Keratinocyte (primary cell): ENCODE results near the gene TSTD1. TPM values are rescaled to one million over a fixed set of nuclear protein-coding genes. Genes with fewer than 3 reads are reported as not detected.
A peak's percentile ranks its signal among the peaks of the same experiment; 100 is the strongest.

Experiments
- DNase-seq: peaks from one replicate; pipeline ENCODE4 v3.0.0-alpha.2; 2011; ENCODE audit warnings: low read depth, missing footprints, low spot score
- FAIRE-seq: peaks from 2 replicates; lab custom pipeline; 2011; peaks lifted over from hg19 to GRCh38; lab: Jason Lieb, UNC
- H2AFZ ChIP-seq: 2 replicates; pipeline ENCODE4 v1.6.0; 2012; ENCODE audit warnings: low read length, control low read depth, inconsistent platforms; ENCODE audit not compliant: control insufficient read depth
- H3K27ac ChIP-seq: 2 replicates; pipeline ENCODE4 v1.5.1; 2011; ENCODE audit warnings: low read length; ENCODE audit not compliant: control insufficient read depth, insufficient read depth
- H3K27me3 ChIP-seq: 3 replicates; pipeline ENCODE4 v1.6.0; 2011; ENCODE audit warnings: low read length; ENCODE audit not compliant: control insufficient read depth, insufficient read depth; ENCODE audit errors: extremely low read depth
- H3K36me3 ChIP-seq, 2 experiments: 2 replicates in 1 of 2; 3 replicates in 1 of 2; pipeline ENCODE4 v1.5.1; 2011; ENCODE audit warnings: low read length in 2 of 2, mild to moderate bottlenecking in 1 of 2; ENCODE audit not compliant: control insufficient read depth in 2 of 2, insufficient read depth in 2 of 2; ENCODE audit errors: extremely low read depth in 1 of 2
- H3K4me1 ChIP-seq: 3 replicates; pipeline ENCODE4 v1.5.1; 2011; ENCODE audit warnings: low read length; ENCODE audit not compliant: control insufficient read depth, insufficient read depth; ENCODE audit errors: extremely low read depth
- H3K4me2 ChIP-seq: 3 replicates; pipeline ENCODE4 v1.6.0; 2011; ENCODE audit warnings: low read depth, low read length; ENCODE audit not compliant: control insufficient read depth, insufficient read depth; ENCODE audit errors: extremely low read depth
- H3K4me3 ChIP-seq, 3 experiments: fragments of 200-600 bp in 1 of 3; sonication (generic) in 1 of 3; 2 replicates in 2 of 3; 3 replicates in 1 of 3; pipeline ENCODE4 v1.5.1; 2011 to 2016; ENCODE audit warnings: low read length in 3 of 3, mild to moderate bottlenecking in 3 of 3, control low read depth in 2 of 3, inconsistent platforms in 1 of 3, low read depth in 1 of 3, mixed read lengths in 1 of 3, mixed run types in 1 of 3, moderate library complexity in 1 of 3; ENCODE audit not compliant: control insufficient read depth in 2 of 3, insufficient read depth in 2 of 3; ENCODE audit errors: extremely low read depth in 1 of 3
- H3K79me2 ChIP-seq: 2 replicates; pipeline ENCODE4 v1.6.0; 2012; ENCODE audit warnings: low read length; ENCODE audit not compliant: control insufficient read depth, insufficient read depth
- H3K9ac ChIP-seq: 3 replicates; pipeline ENCODE4 v1.6.0; 2011; ENCODE audit warnings: low read length; ENCODE audit not compliant: control insufficient read depth, insufficient read depth; ENCODE audit errors: extremely low read depth
- H3K9me1 ChIP-seq: 3 replicates; pipeline ENCODE4 v1.6.0; 2011; ENCODE audit warnings: low read length; ENCODE audit not compliant: control insufficient read depth, insufficient read depth; ENCODE audit errors: extremely low read depth
- H3K9me3 ChIP-seq: 2 replicates; pipeline ENCODE4 v1.5.1; 2012; ENCODE audit warnings: low read depth, low read length; ENCODE audit not compliant: control insufficient read depth
- H4K20me1 ChIP-seq: 3 replicates; pipeline ENCODE4 v1.6.0; 2011; ENCODE audit warnings: low read length; ENCODE audit not compliant: control insufficient read depth, insufficient read depth; ENCODE audit errors: extremely low read depth
- EZH2 ChIP-seq: IDR thresholded peaks from one replicate; pipeline ENCODE4 v1.6.1; 2012; ENCODE audit warnings: inconsistent platforms, mild to moderate bottlenecking, low read length, moderate library complexity
- dilution Hi-C: fragments of 300-500 bp; cut with MboI; formaldehyde crosslinking; loops from one replicate; pipeline ENCODE4 v1.7.0; 2020; ENCODE audit warnings: low sequenced_read_pairs; ENCODE audit not compliant: extremely low pct_ligation_motif_present
- polyA plus RNA-seq, 5 experiments: library from polyadenylated mRNA; depleted of rRNA in 3 of 5; stranded (reverse) in 3 of 5; stranded (forward) in 1 of 5; unstranded in 1 of 5; fragments of >200 nt; gene quantifications; 1 replicate in 1 of 5; 2 replicates in 3 of 5; 3 replicates in 1 of 5; pipeline versions ENCODE4 v1.2.1 to v1.2.3, GENCODE V29; 2011 to 2012; ENCODE audit warnings: missing spikeins in 2 of 5, low read depth in 1 of 5, low replicate concordance in 1 of 5
- TF ChIP-seq, protein P1 (sequence below), 3 experiments: IDR thresholded peaks in 1 of 3; conservative IDR thresholded peaks in 1 of 3; optimal IDR thresholded peaks in 1 of 3; 2 replicates in 2 of 3; 3 replicates in 1 of 3; pipeline versions ENCODE3 to v1.5.1; 2011; ENCODE audit warnings: low read length in 3 of 3, mild to moderate bottlenecking in 3 of 3, moderate library complexity in 2 of 3, control low read depth in 1 of 3, inconsistent platforms in 1 of 3; ENCODE audit not compliant: insufficient read depth in 2 of 3; ENCODE audit errors: extremely low read depth in 1 of 3

Gene TSTD1
- polyA plus RNA-seq, 1 donor (not counting 4 experiments of a cell fraction or from before 2014, with no cell fraction given) = 106 TPM

DNA sequence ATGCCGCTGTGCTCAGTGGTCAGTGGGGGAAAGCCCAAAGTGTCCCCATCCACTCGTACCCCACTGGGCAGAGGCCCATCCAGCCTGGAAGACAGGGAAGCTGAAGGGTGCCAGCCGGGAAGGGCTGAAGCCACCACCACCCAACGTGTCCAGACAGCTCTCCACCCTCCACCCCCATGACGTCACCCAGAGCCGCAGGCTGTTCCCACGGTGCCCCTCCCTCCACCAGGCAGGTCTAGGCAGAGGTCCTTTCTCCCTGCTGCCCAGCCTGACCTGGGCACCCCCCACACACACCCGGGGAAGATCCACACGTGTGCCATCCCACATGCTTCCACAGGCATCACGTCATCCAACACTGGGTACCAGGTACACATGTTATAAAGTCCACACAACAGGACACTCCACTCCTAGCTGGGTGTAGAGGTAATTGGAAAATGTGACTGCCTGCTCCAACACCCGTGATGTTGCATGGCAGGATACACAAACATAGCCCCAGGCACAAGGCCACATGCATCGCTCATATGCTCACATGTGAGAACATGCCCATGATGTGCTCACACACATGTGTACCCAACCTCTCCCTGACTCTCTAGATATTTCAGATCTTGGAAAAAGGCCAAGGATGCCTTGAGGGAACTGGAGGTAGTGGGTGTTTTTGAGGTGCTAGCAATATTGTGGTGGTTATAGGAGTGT is 36.1 kb upstream of the TSTD1 start:
- Histone ChIP-seq H3K9me1 (peaks cover 2% of the 10 kb centered on the region), H3K27ac (peak overlapping the region; percentile 95), H4K20me1 (no peaks in the 10 kb centered on the region), H3K79me2 (no peaks in the 10 kb centered on the region), H3K27me3 (no peaks in the 10 kb centered on the region), H3K9ac (peak overlapping the region; percentile 72), H2AFZ (peak overlapping the region; percentile 63), H3K4me1 (peaks cover 27% of the 10 kb centered on the region), H3K36me3 (no peaks in the 10 kb centered on the region), H3K4me3 (peak overlapping the region in 2 of 3 experiments; percentile 21 to 34), H3K4me2 (peak overlapping the region; percentile 71), H3K9me3 (no peaks in the 10 kb centered on the region)
- FAIRE-seq (peak; percentile 93), DNase-seq (peak; percentile 93)
- no peak for TF ChIP-seq EZH2
- TF ChIP-seq, protein P1, sequence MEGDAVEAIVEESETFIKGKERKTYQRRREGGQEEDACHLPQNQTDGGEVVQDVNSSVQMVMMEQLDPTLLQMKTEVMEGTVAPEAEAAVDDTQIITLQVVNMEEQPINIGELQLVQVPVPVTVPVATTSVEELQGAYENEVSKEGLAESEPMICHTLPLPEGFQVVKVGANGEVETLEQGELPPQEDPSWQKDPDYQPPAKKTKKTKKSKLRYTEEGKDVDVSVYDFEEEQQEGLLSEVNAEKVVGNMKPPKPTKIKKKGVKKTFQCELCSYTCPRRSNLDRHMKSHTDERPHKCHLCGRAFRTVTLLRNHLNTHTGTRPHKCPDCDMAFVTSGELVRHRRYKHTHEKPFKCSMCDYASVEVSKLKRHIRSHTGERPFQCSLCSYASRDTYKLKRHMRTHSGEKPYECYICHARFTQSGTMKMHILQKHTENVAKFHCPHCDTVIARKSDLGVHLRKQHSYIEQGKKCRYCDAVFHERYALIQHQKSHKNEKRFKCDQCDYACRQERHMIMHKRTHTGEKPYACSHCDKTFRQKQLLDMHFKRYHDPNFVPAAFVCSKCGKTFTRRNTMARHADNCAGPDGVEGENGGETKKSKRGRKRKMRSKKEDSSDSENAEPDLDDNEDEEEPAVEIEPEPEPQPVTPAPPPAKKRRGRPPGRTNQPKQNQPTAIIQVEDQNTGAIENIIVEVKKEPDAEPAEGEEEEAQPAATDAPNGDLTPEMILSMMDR (optimal IDR thresholded peaks at IDR 0.05 in 1 of 3, IDR thresholded peaks at IDR 0.05 in 1 of 3, conservative IDR thresholded peaks at IDR 0.05 in 1 of 3; ENCODE audit: extremely low read depth in 1 of 3, insufficient read depth in 2 of 3, low read length in 3 of 3) = no peak
- dilution Hi-C loops = no loop called here

DNA sequence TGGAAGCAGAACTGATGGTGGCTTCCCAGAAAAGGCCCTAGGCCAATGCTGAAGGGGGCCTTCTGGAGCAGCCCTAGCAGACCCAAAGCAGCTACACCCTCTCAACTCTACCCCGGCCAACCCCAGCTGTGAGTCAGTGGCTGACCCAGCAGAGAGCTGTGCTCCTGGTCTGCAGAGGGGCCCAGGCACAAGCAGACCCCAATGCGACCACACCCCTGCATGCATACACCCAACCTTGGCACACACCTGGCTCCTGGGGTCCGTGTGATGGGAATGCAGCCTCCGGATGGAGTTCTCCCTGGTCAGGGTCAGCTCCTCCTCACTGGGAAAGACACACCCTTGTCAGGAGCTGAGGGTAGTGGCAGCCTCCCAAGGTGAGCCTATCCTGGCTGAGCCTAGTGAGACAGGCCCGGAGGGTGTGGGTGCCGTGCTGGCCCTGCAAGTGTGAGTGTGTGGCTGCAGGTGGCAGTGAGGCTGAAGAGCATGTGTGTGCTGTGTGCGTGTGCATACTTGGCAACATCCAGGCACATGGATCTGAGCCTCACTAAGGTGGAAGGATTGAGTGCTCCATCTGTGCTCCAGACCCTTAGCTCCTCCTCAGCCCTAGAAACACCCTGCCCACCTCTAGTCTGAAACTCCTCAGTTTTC is 34.8 kb upstream of the TSTD1 start:
- TF ChIP-seq, protein P1 (optimal IDR thresholded peaks at IDR 0.05 in 1 of 3, IDR thresholded peaks at IDR 0.05 in 1 of 3, conservative IDR thresholded peaks at IDR 0.05 in 1 of 3; ENCODE audit: extremely low read depth in 1 of 3, insufficient read depth in 2 of 3, low read length in 3 of 3) = peak; percentile 43 to 73 (median 46)
- TF ChIP-seq EZH2 = no peak
- Histone ChIP-seq H3K4me3 (no peak overlapping the region), H3K27ac (peak overlapping the region; percentile 95)

More for the DNA sequence above, 34.8 kb upstream of the TSTD1 start:
- dilution Hi-C loops = no loop called here
- H3K9me1 ChIP-seq = peaks cover 2% of the 10 kb centered on the region
- no peaks in the 10 kb centered on the region for H4K20me1 ChIP-seq
- H3K9me3 ChIP-seq = no peaks in the 10 kb centered on the region
- FAIRE-seq (peak; percentile 63), DNase-seq (peak; percentile 96)
- peak overlapping the region; percentile 71 for H3K4me2 ChIP-seq
- H3K27me3 ChIP-seq = no peaks in the 10 kb centered on the region
- peak overlapping the region; percentile 72 for H3K9ac ChIP-seq
- no peak overlapping the region for H2AFZ ChIP-seq
- peaks cover 32% of the 10 kb centered on the region for H3K4me1 ChIP-seq
- H3K79me2 ChIP-seq = no peaks in the 10 kb centered on the region
- H3K36me3 ChIP-seq = no peaks in the 10 kb centered on the region
